ENCODE measurements around the gene DDX39B. TPM values are rescaled to one million over a fixed set of nuclear protein-coding genes. Genes with fewer than 3 reads are reported as not detected.

DDX39B gene
- total RNA-seq, 1 donor, result 240 TPM

GRCh38 chr6:31569861-31570536 lies 28.2 kb upstream of the DDX39B start:
- Histone ChIP-seq H3K4me3 (ENCODE audit: insufficient read depth, low read length) (no peak overlapping the region), H3K79me2 (ENCODE audit: insufficient read depth, low read length) (no peaks in the 10 kb centered on the region), H3K4me1 (ENCODE audit: insufficient read depth, low read length) (peaks cover under 1% of the 10 kb centered on the region), H3K27me3 (ENCODE audit: insufficient read depth, low read length) (no peaks in the 10 kb centered on the region), H2AFZ (ENCODE audit: low read length) (no peak overlapping the region), H4K20me1 (ENCODE audit: insufficient read depth, low read length) (no peaks in the 10 kb centered on the region), H3K9me3 (ENCODE audit: low read depth, low read length) (no peaks in the 10 kb centered on the region), H3K27ac (ENCODE audit: low read depth, low read length) (no peak overlapping the region), H3K4me2 (ENCODE audit: insufficient read depth, low read length) (no peak overlapping the region), H3K36me3 (ENCODE audit: insufficient read depth, low read length) (no peaks in the 10 kb centered on the region)
- TF ChIP-seq CTCF (IDR thresholded peaks at IDR 0.05; ENCODE audit: extremely low read depth, low read depth, low read length), result no peak
- peak; percentile 11 for DNase-seq (ENCODE audit: insufficient read length, low spot score, missing footprints)

GRCh38 chr6:31568537-31568961 lies 26.7 kb upstream of the DDX39B start:
- DNase-seq (ENCODE audit: insufficient read length, low spot score, missing footprints), result peak; percentile 6
- Histone ChIP-seq H3K27me3 (ENCODE audit: insufficient read depth, low read length) (no peaks in the 10 kb centered on the region), H3K27ac (ENCODE audit: low read depth, low read length) (no peak overlapping the region), H3K79me2 (ENCODE audit: insufficient read depth, low read length) (no peaks in the 10 kb centered on the region), H3K4me2 (ENCODE audit: insufficient read depth, low read length) (no peak overlapping the region), H3K4me1 (ENCODE audit: insufficient read depth, low read length) (peaks cover 2% of the 10 kb centered on the region), H3K9me3 (ENCODE audit: low read depth, low read length) (no peaks in the 10 kb centered on the region), H3K4me3 (ENCODE audit: insufficient read depth, low read length) (no peak overlapping the region), H3K36me3 (ENCODE audit: insufficient read depth, low read length) (no peaks in the 10 kb centered on the region), H4K20me1 (ENCODE audit: insufficient read depth, low read length) (no peaks in the 10 kb centered on the region), H2AFZ (ENCODE audit: low read length) (no peak overlapping the region)
- no peak for TF ChIP-seq CTCF (IDR thresholded peaks at IDR 0.05; ENCODE audit: extremely low read depth, low read depth, low read length)

GRCh38 chr6:31567531-31568370 lies 25.9 kb upstream of the DDX39B start:
- H3K27me3 ChIP-seq (ENCODE audit: insufficient read depth, low read length), result no peaks in the 10 kb centered on the region
- H3K9me3 ChIP-seq (ENCODE audit: low read depth, low read length), result no peaks in the 10 kb centered on the region
- peak; percentile 11 for DNase-seq (ENCODE audit: insufficient read length, low spot score, missing footprints)
- H3K36me3 ChIP-seq (ENCODE audit: insufficient read depth, low read length), result no peaks in the 10 kb centered on the region
- H3K4me1 ChIP-seq (ENCODE audit: insufficient read depth, low read length), result peaks cover 10% of the 10 kb centered on the region
- H3K27ac ChIP-seq (ENCODE audit: low read depth, low read length), result no peak overlapping the region
- H3K4me2 ChIP-seq (ENCODE audit: insufficient read depth, low read length), result no peak overlapping the region
- no peaks in the 10 kb centered on the region for H3K79me2 ChIP-seq (ENCODE audit: insufficient read depth, low read length)
- no peaks in the 10 kb centered on the region for H4K20me1 ChIP-seq (ENCODE audit: insufficient read depth, low read length)
- H2AFZ ChIP-seq (ENCODE audit: low read length), result no peak overlapping the region
- H3K4me3 ChIP-seq (ENCODE audit: insufficient read depth, low read length), result no peak overlapping the region
- no peak for TF ChIP-seq CTCF (IDR thresholded peaks at IDR 0.05; ENCODE audit: extremely low read depth, low read depth, low read length)

- H3K27me3 ChIP-seq (ENCODE audit: insufficient read depth, low read length), result no peaks in the 10 kb centered on the region
- H3K4me2 ChIP-seq (ENCODE audit: insufficient read depth, low read length), result peak overlapping the region; percentile 44
- H4K20me1 ChIP-seq (ENCODE audit: insufficient read depth, low read length), result no peaks in the 10 kb centered on the region
- H3K27ac ChIP-seq (ENCODE audit: low read depth, low read length), result no peak overlapping the region
- H3K9me3 ChIP-seq (ENCODE audit: low read depth, low read length), result no peaks in the 10 kb centered on the region
- no peak for DNase-seq (ENCODE audit: insufficient read length, low spot score, missing footprints)
- peaks cover 36% of the 10 kb centered on the region for H3K4me1 ChIP-seq (ENCODE audit: insufficient read depth, low read length)
- peaks cover 5% of the 10 kb centered on the region for H3K79me2 ChIP-seq (ENCODE audit: insufficient read depth, low read length)
- H3K4me3 ChIP-seq (ENCODE audit: insufficient read depth, low read length), result no peak overlapping the region
- no peak for TF ChIP-seq CTCF (IDR thresholded peaks at IDR 0.05; ENCODE audit: extremely low read depth, low read depth, low read length)
- H2AFZ ChIP-seq (ENCODE audit: low read length), result no peak overlapping the region
- peaks cover 8% of the 10 kb centered on the region for H3K36me3 ChIP-seq (ENCODE audit: insufficient read depth, low read length)
Measured at GRCh38 chr6:31560697-31561058, 18.9 kb upstream of the DDX39B start.
